ENCODE data around the gene BAIAP3. TPM values are rescaled to one million over a fixed set of nuclear protein-coding genes. Genes with fewer than 3 reads are reported as not detected.

BAIAP3 gene
- total and polyA plus RNA-seq, 2 donors (not counting 3 experiments of a cell fraction or from before 2014, with no cell fraction given), result 0.36 to 0.66 TPM

GRCh38 chr16:1392826-1393225 lies 59.4 kb downstream of the BAIAP3 start:
- Histone ChIP-seq H3K4me3 (replicated peaks in 1 of 3; ENCODE audit: insufficient read depth in 1 of 3, low read depth in 1 of 3, low read length in 3 of 3) (no peak overlapping the region), H4K20me1 (replicated peaks; ENCODE audit: control insufficient read depth, extremely low read depth, insufficient read depth, low read length) (no peaks in the 10 kb centered on the region), H2AFZ (ENCODE audit: low read depth, low read length) (no peak overlapping the region), H3K9me3 (replicated peaks; ENCODE audit: control insufficient read depth, insufficient read depth, low read length) (no peaks in the 10 kb centered on the region), H3K4me2 (ENCODE audit: insufficient read depth, low read length) (no peak overlapping the region), H3K79me2 (ENCODE audit: control insufficient read depth, insufficient read depth, low read length) (no peaks in the 10 kb centered on the region), H3K4me1 (ENCODE audit: control insufficient read depth, extremely low read depth, insufficient read depth, low read length) (no peaks in the 10 kb centered on the region), H3K36me3 (ENCODE audit: control insufficient read depth in 2 of 2, extremely low read depth in 1 of 2, insufficient read depth in 2 of 2, low read length in 2 of 2) (peaks cover 0 to 22% of the 10 kb centered on the region in 2 experiments), H3K27ac (ENCODE audit: insufficient read depth, low read depth, low read length) (no peak overlapping the region), H3K9ac (replicated peaks; ENCODE audit: extremely low read depth, insufficient read depth, low read length) (no peak overlapping the region), H3K27me3 (ENCODE audit: control insufficient read depth in 2 of 2, insufficient read depth in 2 of 2, low read length in 2 of 2) (no peaks in the 10 kb centered on the region), H3K9me1 (replicated peaks; ENCODE audit: control insufficient read depth, extremely low read depth, insufficient read depth, low read length) (no peaks in the 10 kb centered on the region)
- no TSS peak for BruUV-seq (replicated peaks)
- CTCF ChIA-PET, result interaction anchor here (1.3 kb wide), 1 partner anchor 29 kb away, joined by 4 read pairs; no protein-coding TSS in a partner anchor
- no peak for FAIRE-seq
- dilution Hi-C loops (cut with MboI; ENCODE audit: extremely low pct_ligation_motif_present, low sequenced_read_pairs), result no loop called here
- intact Hi-C loops (cut with micrococcal nuclease), result no loop called here
- TF ChIP-seq JUN (IDR thresholded peaks at IDR 0.05; ENCODE audit: borderline replicate concordance, insufficient read depth, insufficient read length, low read depth) (no peak), GATA2 (IDR thresholded peaks at IDR 0.05; ENCODE audit: insufficient read depth, insufficient read length, low read depth, low read length) (no peak), POLR2A (IDR thresholded peaks at IDR 0.05; ENCODE audit: low read depth, low read length) (no peak)
- no peak for DNase-seq (ENCODE audit: low read depth, low spot score)
- POLR2A ChIA-PET, result no interaction called here

GRCh38 chr16:1393613-1394176 lies 60.2 kb downstream of the BAIAP3 start:
- Histone ChIP-seq H3K4me2 (ENCODE audit: insufficient read depth, low read length) (no peak overlapping the region), H2AFZ (ENCODE audit: low read depth, low read length) (no peak overlapping the region), H3K4me1 (ENCODE audit: control insufficient read depth, extremely low read depth, insufficient read depth, low read length) (no peaks in the 10 kb centered on the region), H3K27ac (ENCODE audit: insufficient read depth, low read depth, low read length) (no peak overlapping the region), H3K79me2 (ENCODE audit: control insufficient read depth, insufficient read depth, low read length) (no peaks in the 10 kb centered on the region), H3K9ac (replicated peaks; ENCODE audit: extremely low read depth, insufficient read depth, low read length) (no peak overlapping the region), H3K9me3 (replicated peaks; ENCODE audit: control insufficient read depth, insufficient read depth, low read length) (no peaks in the 10 kb centered on the region), H4K20me1 (replicated peaks; ENCODE audit: control insufficient read depth, extremely low read depth, insufficient read depth, low read length) (no peaks in the 10 kb centered on the region), H3K36me3 (ENCODE audit: control insufficient read depth in 2 of 2, extremely low read depth in 1 of 2, insufficient read depth in 2 of 2, low read length in 2 of 2) (peaks cover 0 to 25% of the 10 kb centered on the region in 2 experiments), H3K27me3 (ENCODE audit: control insufficient read depth in 2 of 2, insufficient read depth in 2 of 2, low read length in 2 of 2) (no peaks in the 10 kb centered on the region), H3K9me1 (replicated peaks; ENCODE audit: control insufficient read depth, extremely low read depth, insufficient read depth, low read length) (no peaks in the 10 kb centered on the region), H3K4me3 (replicated peaks in 1 of 3; ENCODE audit: insufficient read depth in 1 of 3, low read depth in 1 of 3, low read length in 3 of 3) (no peak overlapping the region)
- intact Hi-C loops (cut with micrococcal nuclease) (no loop called here), dilution Hi-C loops (cut with MboI; ENCODE audit: extremely low pct_ligation_motif_present, low sequenced_read_pairs) (no loop called here)
- DNase-seq (ENCODE audit: low read depth, low spot score) (no peak), FAIRE-seq (no peak)
- no TSS peak for BruUV-seq (replicated peaks)
- TF ChIP-seq JUN (IDR thresholded peaks at IDR 0.05; ENCODE audit: borderline replicate concordance, insufficient read depth, insufficient read length, low read depth) (no peak), MYC (IDR thresholded peaks at IDR 0.05; ENCODE audit: low read depth, low read length) (no peak), CTCF (IDR thresholded peaks at IDR 0.05; ENCODE audit: extremely low read depth in 1 of 2, insufficient read depth in 1 of 2, low read depth in 1 of 2, low read length in 2 of 2) (no peak), POLR2AphosphoS5 (IDR thresholded peaks at IDR 0.05; ENCODE audit: insufficient read depth, low read depth, low read length) (no peak), EZH2 (IDR thresholded peaks at IDR 0.05; ENCODE audit: borderline replicate concordance, low read depth, low read length, severe bottlenecking) (no peak), POLR2A (IDR thresholded peaks at IDR 0.05; ENCODE audit: low read depth, low read length) (no peak), GATA2 (IDR thresholded peaks at IDR 0.05; ENCODE audit: insufficient read depth, insufficient read length, low read depth, low read length) (no peak), FOS (IDR thresholded peaks at IDR 0.05; ENCODE audit: borderline replicate concordance, insufficient read depth, low read length) (no peak), MAX (IDR thresholded peaks at IDR 0.05; ENCODE audit: insufficient read depth, insufficient read length) (no peak)
- ChIA-PET CTCF (interaction anchor here (1.3 kb wide), 1 partner anchor 30 kb away, joined by 4 read pairs; no protein-coding TSS in a partner anchor), POLR2A (no interaction called here)
